A673 (cell line): ENCODE results near the gene BAIAP2L1. TPM values are rescaled to one million over a fixed set of nuclear protein-coding genes. Genes with fewer than 3 reads are reported as not detected.

Experiments used
- BruUV-seq: library from RNA; stranded (reverse); fragments of 400-500 nt; replicated peaks from 2 replicates; lab custom pipeline; 2021; lab: Mats Ljungman, UMichigan
- CTCF ChIA-PET: fragments of 300-600 bp; sonication (Branson Sonifier 250); formaldehyde crosslinking; loops from one replicate; lab custom pipeline; 2022; ENCODE audit warnings: antibody characterized with exemption; lab: Charles Lee
- POLR2A ChIA-PET: fragments of 300-600 bp; sonication (Branson Sonifier 250); formaldehyde crosslinking; loops from one replicate; lab custom pipeline; 2022; ENCODE audit warnings: antibody characterized with exemption; ENCODE audit not compliant: low non-redundant PET; lab: Charles Lee
- DNase-seq: peaks from one replicate; pipeline ENCODE4 v3.0.0-alpha.2; 2015; ENCODE audit warnings: low spot score
- H3K27ac ChIP-seq: fragments of 200-600 bp; sonication (generic); 2 replicates; pipeline ENCODE4 v1.5.1; 2016; ENCODE audit warnings: mixed run types, low read depth, mild to moderate bottlenecking, mixed read lengths, antibody characterized with exemption, low read length; ENCODE audit not compliant: poor library complexity, severe bottlenecking
- H3K27me3 ChIP-seq: fragments of 200-600 bp; sonication (generic); replicated peaks from 2 replicates; pipeline ENCODE4 v1.6.1; 2017; ENCODE audit warnings: mixed run types, low read depth, mild to moderate bottlenecking, mixed read lengths, antibody characterized with exemption, low read length; ENCODE audit not compliant: insufficient read depth, poor library complexity
- H3K36me3 ChIP-seq: fragments of 200-600 bp; sonication (generic); 2 replicates; pipeline ENCODE4 v1.6.1; 2016; ENCODE audit warnings: mixed run types, mild to moderate bottlenecking, mixed read lengths, antibody characterized with exemption, low read length; ENCODE audit not compliant: insufficient read depth, poor library complexity, severe bottlenecking
- H3K4me1 ChIP-seq: fragments of 200-600 bp; sonication (generic); 2 replicates; pipeline ENCODE4 v1.6.1; 2017; ENCODE audit warnings: mixed run types, mild to moderate bottlenecking, mixed read lengths, antibody characterized with exemption, low read length; ENCODE audit not compliant: insufficient read depth, poor library complexity, severe bottlenecking
- H3K4me3 ChIP-seq: fragments of 200-600 bp; sonication (generic); 2 replicates; pipeline ENCODE4 v1.5.1; 2016; ENCODE audit warnings: low read depth, mixed run types, mild to moderate bottlenecking, mixed read lengths, low read length; ENCODE audit not compliant: poor library complexity, severe bottlenecking
- H3K9me3 ChIP-seq: fragments of 200-600 bp; sonication (generic); 2 replicates; pipeline ENCODE4 v1.6.1; 2016; ENCODE audit warnings: mixed run types, low read depth, mild to moderate bottlenecking, mixed read lengths, antibody characterized with exemption, low read length; ENCODE audit not compliant: poor library complexity, severe bottlenecking
- CTCF ChIP-seq: fragments of 300-800, 200-600 bp; sonication (generic); conservative IDR thresholded peaks from 2 replicates; pipeline ENCODE4 v1.5.1; 2017; ENCODE audit warnings: low read depth, mild to moderate bottlenecking, antibody characterized with exemption, low read length, moderate library complexity, mixed read lengths
- EZH2 ChIP-seq: fragments of 200-600 bp; sonication (generic); IDR thresholded peaks from 2 replicates; pipeline ENCODE4 v1.6.1; 2017; ENCODE audit warnings: borderline replicate concordance, low read depth, mild to moderate bottlenecking, mixed read lengths, antibody characterized with exemption, low read length; ENCODE audit not compliant: poor library complexity, severe bottlenecking
- intact Hi-C: fragments of 100-400 bp; cut with micrococcal nuclease; formaldehyde crosslinking; loops from one replicate; pipeline ENCODE4 v1.10.0; 2022; ENCODE audit not compliant: unreplicated experiment
- total RNA-seq: library from RNA; stranded (reverse); gene quantifications from 2 replicates; pipeline ENCODE4 v1.2.3, GENCODE V29; 2021

The BAIAP2L1 gene
- total RNA-seq, 1 experiment from 2014 or later, result 0.77 TPM

GRCh38 chr7:98256431-98256830 is 144.5 kb downstream of the BAIAP2L1 start:
- H3K4me3 ChIP-seq, result no peak overlapping the region
- no TSS peak for BruUV-seq
- peaks cover 2% of the 10 kb centered on the region for H3K4me1 ChIP-seq
- no peaks in the 10 kb centered on the region for H3K9me3 ChIP-seq
- no peak for DNase-seq
- TF ChIP-seq EZH2 (no peak), CTCF (no peak)
- no peak overlapping the region for H3K27ac ChIP-seq
- no peaks in the 10 kb centered on the region for H3K27me3 ChIP-seq
- CTCF ChIA-PET, result no interaction called here
- peaks cover 3% of the 10 kb centered on the region for H3K36me3 ChIP-seq
- intact Hi-C loops, result no loop called here
- POLR2A ChIA-PET, result no interaction called here

GRCh38 chr7:98254951-98255610 is 145.8 kb downstream of the BAIAP2L1 start:
- Histone ChIP-seq H3K4me3 (no peak overlapping the region), H3K27me3 (no peaks in the 10 kb centered on the region), H3K9me3 (no peaks in the 10 kb centered on the region), H3K4me1 (peaks cover 4% of the 10 kb centered on the region), H3K36me3 (peaks cover 3% of the 10 kb centered on the region), H3K27ac (no peak overlapping the region)
- POLR2A ChIA-PET, result no interaction called here
- TF ChIP-seq CTCF (no peak), EZH2 (no peak)
- BruUV-seq, result TSS peak; percentile 16
- DNase-seq, result no peak
- intact Hi-C loops, result no loop called here
- CTCF ChIA-PET, result no interaction called here

- no TSS peak for BruUV-seq
- no peaks in the 10 kb centered on the region for H3K9me3 ChIP-seq
- POLR2A ChIA-PET, result no interaction called here
- no peak overlapping the region for H3K4me3 ChIP-seq
- H3K27me3 ChIP-seq, result no peaks in the 10 kb centered on the region
- no peak for DNase-seq
- H3K36me3 ChIP-seq, result peaks cover 3% of the 10 kb centered on the region
- no peak overlapping the region for H3K27ac ChIP-seq
- H3K4me1 ChIP-seq, result peaks cover 4% of the 10 kb centered on the region
- no peak for TF ChIP-seq EZH2
- TF ChIP-seq CTCF, result no peak
- CTCF ChIA-PET, result no interaction called here
- intact Hi-C loops, result no loop called here
Measured at GRCh38 chr7:98254516-98254915, 146.4 kb downstream of the BAIAP2L1 start.
